Tongue (tissue), 3 donors: ENCODE results near the gene CLSTN2. TPM values are rescaled to one million over a fixed set of nuclear protein-coding genes. Genes with fewer than 3 reads are reported as not detected.

Source experiments
- DNase-seq: peaks from one replicate; pipeline ENCODE4 v3.0.0-alpha.2; 2015
- small RNA-seq: library from RNA; depleted of rRNA; stranded (forward); fragments of <200 nt; gene quantifications from one replicate; pipeline ENCODE3, GENCODE V24; 2014; ENCODE audit warnings: low replicate concordance
- total RNA-seq: library from RNA; depleted of rRNA; stranded (reverse); fragments of >200 nt; gene quantifications from one replicate; pipeline ENCODE4 v1.2.3, GENCODE V29; 2014

Gene CLSTN2
- total RNA-seq, 1 donor from 2014 or later: 20.1 TPM

DNA sequence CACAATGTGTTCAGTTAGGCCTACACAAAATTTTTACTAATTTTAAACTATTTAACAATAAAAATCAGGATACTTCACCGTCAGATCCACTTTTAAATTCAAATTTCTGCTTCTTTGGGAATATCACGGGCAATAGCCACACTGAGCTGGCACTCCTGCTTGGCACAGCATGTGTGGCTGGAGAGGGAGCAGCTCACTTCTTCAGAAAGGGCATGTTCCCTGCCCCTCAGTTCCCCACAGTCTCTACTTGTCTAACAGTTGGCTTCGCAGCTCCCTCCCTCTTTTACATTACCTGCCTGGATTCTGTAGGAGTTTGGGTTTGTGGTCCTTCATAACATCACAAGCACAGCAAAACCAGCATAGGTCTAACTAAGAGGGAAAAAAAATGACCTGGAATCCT is 666.9 kb downstream of the CLSTN2 start:
- DNase-seq: no peak

DNA sequence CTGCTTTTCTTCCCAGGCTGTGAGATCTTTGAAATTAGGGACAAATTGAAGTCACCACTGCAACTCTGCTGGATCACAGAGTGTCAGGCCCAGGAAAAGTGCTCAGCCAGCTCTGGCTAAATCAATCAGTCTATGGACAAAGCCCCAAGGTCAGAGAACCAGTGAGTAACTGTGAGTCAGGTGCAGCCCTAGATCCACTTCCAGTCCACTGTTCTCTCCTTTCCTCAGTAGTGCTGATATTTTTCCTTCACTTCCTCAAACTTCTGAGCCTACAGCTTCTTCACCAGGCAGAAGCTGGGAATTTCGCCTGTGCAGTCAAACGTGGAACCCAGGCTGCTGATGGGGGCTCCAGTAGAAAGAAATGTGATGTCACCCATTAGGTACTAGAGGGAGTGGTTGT is 667.8 kb downstream of the CLSTN2 start:
- DNase-seq: no peak

GRCh38 chr3:140603766-140604165 is 668.8 kb downstream of the CLSTN2 start:
- DNase-seq: no peak

DNA sequence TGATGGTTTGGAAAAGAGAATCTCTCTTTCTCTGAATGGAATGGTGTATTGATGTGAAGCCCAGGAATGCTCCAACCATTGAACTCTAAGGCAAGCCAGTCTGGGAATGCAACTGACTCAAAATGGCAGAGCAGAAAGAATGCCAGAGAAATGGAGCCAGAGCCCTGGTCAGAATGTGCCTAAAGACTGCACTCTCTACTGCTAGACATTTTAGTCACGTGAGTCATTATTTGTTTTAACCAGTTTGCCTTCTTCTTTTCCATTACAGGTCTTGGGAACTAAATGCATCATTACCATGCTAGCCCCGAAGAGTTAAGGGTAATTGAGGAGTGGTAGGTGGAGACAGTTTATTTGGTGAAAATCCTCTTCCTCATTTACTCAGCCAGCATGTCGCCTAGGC is 675.6 kb downstream of the CLSTN2 start:
- no peak for DNase-seq

- no peak for DNase-seq
Measured at GRCh38 chr3:140614001-140614400, 679.0 kb downstream of the CLSTN2 start.

- no peak for DNase-seq
Measured at GRCh38 chr3:140617135-140617534, 682.1 kb downstream of the CLSTN2 start.

DNA sequence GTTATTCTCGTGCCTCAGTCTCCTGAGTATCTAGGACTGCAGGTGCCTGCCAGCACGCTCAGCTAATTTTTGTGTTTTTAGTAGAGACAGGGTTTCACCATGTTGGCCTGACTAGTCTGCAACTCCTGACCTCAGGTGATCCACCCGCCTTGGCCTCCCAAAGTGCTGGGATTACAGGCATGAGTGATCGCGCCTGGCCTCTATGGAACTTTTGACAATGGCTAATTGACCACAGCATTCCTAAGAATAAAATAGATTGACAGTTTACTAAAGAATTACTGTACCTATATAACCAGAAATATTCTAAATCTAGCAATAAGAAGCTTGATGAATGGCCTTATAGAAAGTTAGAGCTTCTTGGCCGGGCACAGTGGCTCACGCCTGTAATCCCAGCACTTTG is 691.9 kb downstream of the CLSTN2 start:
- DNase-seq: no peak

Small RNA genes lying within 50 kb of the gene (small RNA-seq; reads per million reads assigned to genes)
- gene AC048346.1: not detected
